Transverse colon (tissue), 4 donors: ENCODE results near the gene APOB.

Experiments
- CTCF ChIP-seq, 5 experiments: fragments of 200-600 bp in 3 of 5; fragments of 450-650 bp in 2 of 5; sonication (generic) in 3 of 5; IDR thresholded peaks; 1 replicate in 2 of 5; 2 replicates in 3 of 5; pipeline ENCODE4 v1.5.1; 2016 to 2017; ENCODE audit warnings: antibody characterized with exemption in 5 of 5, inconsistent platforms in 3 of 5, mild to moderate bottlenecking in 2 of 5, moderate library complexity in 1 of 5
- POLR2A ChIP-seq: fragments of 450-650 bp; IDR thresholded peaks from one replicate; pipeline ENCODE4 v1.6.1; 2016; ENCODE audit warnings: antibody characterized with exemption, mild to moderate bottlenecking, moderate library complexity
- POLR2AphosphoS5 ChIP-seq, 3 donors: sonication (generic); formaldehyde crosslinking; IDR thresholded peaks; one replicate each; pipeline ENCODE4 v1.6.1; 2016; ENCODE audit warnings: antibody characterized with exemption in 3 of 3

GRCh38 chr2:21014364-21015280, 29.3 kb downstream of the APOB start:
- no peak for TF ChIP-seq CTCF (IDR thresholded peaks at IDR 0.05)
- no peak for TF ChIP-seq POLR2A
- no peak for TF ChIP-seq POLR2AphosphoS5 (IDR thresholded peaks at IDR 0.05)
